Stimulated activated CD4-positive, alpha-beta T cell treated with anti-CD3 and anti-CD28 coated beads, Interleukin-4, amount 100 ng/mL, for 48 hours (primary cell): Measurements from ENCODE around the gene SPAG16.

ENCODE experiments used
- DNase-seq, 2 donors: peaks; one replicate each; pipeline ENCODE4 v3.0.0-alpha.2; 2020; ENCODE audit warnings: low read depth in 2 of 2

The SPAG16 gene

DNA sequence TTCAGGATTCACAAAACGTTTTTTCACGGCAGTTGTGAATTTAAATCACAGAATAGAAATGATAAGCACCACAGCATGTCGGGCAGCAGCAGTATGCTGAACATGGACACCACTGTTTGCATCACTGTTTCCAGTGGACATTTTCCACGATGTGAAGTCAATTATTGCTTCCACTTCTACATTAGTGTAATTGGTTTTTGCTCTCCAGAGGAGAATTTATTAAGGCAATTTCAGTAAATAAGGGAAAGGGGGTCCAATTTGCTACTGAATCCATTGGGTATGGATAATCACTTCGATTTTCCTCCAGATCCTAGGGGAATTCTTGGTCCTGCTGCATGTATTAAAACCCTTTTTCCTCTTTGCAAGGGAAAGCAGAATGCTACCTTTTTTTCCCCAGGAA lies 1096.4 kb downstream of the SPAG16 start:
- no peak for DNase-seq

DNA sequence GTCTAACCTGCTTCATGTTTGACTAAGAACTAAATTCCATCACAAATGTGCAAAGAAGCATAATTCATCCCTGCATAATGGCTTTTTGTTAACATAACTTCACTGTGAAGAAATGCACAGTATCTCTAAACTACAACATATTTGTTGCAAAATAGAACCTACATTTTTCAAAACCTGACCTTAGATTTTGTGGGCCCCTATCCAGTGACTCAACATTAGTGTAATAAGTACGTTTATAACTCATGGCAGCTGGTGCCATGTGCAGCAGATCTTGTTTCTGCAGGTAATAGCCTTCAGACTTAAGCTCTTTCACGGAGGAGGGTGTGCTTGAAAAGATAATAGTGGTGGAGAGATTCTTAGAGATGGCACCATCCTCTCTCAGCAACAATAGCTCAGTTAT lies 1098.0 kb downstream of the SPAG16 start:
- no peak for DNase-seq

GRCh38 chr2:214386720-214387119 lies 1102.5 kb downstream of the SPAG16 start:
- DNase-seq, result no peak

DNA sequence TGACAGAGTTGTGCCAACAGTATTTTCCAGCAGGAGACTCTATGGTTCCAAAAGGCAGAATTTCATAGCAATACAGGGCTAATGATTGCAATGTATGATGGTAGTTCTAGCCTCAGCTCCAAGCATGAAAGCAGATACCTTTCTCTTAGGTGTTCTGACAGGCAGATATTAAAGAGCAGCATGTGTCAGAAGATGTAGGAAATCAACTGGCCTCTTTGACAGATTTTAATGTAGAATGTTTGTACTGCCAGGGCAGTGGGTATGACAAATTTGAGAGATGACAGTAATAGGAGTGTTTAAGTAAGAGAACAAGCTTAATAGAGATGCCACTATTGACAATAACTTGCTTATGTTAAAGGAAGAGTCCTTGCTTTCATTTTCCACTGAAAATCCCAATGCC lies 1105.1 kb downstream of the SPAG16 start:
- DNase-seq, result no peak

GRCh38 chr2:214393796-214394195 lies 1109.5 kb downstream of the SPAG16 start:
- no peak for DNase-seq

DNA sequence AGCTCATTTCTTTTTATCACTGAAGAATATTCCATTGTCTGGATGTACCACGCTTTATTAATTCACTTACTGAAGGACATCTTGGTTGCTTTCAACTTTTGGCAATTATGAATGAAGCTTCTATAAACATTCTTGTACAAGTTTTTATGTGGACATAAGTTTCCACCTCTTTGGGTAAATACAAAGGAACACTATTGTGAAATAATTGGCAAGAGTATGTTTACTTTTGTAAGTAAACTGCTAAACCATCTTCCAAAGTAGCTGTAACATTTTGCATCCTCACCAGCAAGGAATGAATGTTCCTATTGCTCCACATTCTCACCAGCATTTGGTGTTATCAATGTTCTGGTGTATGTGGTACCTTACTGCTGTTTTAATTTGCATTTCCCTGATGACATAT lies 1110.8 kb downstream of the SPAG16 start:
- no peak for DNase-seq

DNA sequence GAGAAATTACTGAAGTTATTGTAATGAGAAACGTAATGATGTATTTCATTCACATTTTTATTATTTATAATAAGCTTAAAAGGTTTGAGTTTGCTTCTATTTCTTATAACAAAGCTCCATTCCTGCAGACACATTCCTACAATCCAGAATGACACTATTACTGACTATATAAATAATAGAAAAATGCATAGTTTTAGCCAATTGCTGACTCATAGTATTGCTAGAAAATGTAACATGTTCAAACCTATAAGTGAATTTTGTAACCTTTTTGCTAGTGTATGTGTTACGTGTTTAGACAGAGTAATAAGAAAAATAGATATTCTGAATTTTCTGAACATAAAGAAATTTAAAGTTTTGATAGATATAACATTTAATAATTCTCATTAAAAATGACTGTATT lies 1117.3 kb downstream of the SPAG16 start:
- no peak for DNase-seq

DNA sequence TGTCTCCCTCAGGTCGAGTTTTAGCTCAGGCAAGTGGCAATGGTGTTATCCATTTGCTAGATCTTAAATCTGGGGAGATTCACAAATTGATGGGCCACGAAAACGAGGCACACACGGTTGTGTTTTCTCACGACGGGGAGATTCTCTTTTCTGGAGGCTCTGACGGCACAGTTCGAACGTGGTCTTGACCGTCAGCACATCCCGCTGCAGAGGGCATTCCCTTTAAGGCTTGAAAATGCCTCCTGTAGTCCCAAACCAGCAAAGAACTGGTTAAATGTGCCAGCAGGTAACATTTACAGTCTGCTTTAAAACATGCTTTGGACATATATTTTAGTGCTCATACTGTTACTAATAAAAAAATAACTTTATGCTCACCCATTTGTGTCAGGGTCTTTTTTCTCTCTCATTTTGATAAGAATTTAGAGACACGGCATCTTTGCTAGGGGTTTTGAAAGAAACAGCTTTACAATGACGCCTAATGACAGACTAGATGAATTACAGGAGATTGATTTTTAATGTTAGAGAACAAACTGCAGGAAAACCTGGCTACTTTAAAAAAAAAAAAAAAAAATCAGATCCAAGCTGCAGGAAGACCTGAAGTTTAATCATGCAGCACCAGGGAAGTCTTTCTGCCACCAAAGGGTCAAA lies 1126.0 kb downstream of the SPAG16 start:
- DNase-seq, result no peak

DNA sequence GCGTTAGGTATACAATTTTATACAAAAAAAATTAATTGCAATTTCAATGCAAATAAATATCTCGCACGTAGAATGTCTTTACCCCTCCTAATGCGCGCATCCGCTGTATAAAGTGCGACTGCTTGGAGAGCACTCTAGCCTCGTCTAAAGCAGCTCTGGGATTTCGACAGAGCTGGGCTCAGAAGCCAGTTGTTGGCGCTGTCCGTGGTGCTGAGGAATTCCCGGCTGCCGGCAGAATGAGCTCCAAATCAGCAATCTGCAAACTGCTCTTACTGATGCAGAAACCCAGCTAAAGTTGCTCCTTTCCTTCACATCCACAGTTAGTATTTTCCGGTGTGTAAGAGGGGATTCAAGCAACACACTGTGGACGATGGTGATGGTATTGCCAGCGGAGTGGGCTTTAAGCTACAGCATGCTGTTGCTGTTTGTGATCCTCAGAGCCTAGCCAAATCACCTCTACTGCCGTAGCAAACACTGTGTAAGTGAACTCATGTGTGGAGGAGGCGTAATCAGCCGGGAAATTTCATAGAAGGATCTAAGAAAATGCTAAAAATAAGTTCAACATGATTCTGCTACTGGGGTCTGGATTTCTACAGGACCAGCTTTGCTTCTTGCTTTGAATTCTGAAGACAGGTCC lies 1126.8 kb downstream of the SPAG16 start, which contains the start of gene VWC2L:
Gene VWC2L (plus strand): TSS at position 137 of the 637 bp plus-strand sequence. CDS start 3,140 bp downstream, outside the sequence.
- peak; percentile 9 to 21 for DNase-seq

DNA sequence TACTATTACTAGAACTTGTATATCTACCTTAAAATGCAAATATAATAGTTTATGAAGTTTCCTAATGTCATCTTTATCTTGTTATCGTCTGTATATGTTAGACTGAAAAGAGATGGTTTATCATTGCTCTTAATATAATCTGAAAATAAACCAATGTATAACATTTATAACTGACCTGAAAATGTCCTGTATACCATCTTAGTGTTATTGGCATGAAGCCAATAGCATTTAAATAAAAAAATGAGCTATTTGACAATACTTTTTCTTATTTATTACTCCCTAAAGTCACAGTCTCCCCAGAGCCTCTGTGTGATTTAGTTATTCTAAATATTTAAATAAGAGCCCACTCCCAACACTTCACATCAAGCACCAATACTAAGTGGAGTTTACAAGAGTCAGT lies 1128.4 kb downstream of the SPAG16 start:
- no peak for DNase-seq

DNA sequence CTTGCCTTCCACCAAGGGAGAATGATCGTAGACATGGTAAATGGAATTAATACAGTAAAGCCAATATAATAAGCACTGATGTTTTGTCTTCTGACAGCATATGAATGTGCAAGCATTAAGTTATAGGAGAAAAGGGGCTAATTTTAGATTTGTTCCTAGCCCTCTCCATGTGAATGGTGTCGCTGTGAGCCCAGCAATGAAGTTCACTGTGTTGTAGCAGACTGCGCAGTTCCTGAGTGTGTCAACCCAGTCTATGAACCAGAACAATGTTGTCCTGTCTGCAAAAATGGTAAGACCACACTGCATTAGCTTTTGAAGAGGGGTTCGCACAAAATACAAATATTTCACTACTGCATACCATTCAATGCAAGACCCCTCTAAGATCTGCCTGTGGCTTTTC lies 1152.2 kb downstream of the SPAG16 start:
- DNase-seq, result no peak

- no peak for DNase-seq
These were observed 1166.0 kb downstream of the SPAG16 start for GRCh38 chr2:214450118-214450894.

GRCh38 chr2:214451516-214452275 lies 1167.4 kb downstream of the SPAG16 start:
- DNase-seq, result no peak
